ENCODE measurements around the gene TSC22D3. TPM values are rescaled to one million over a fixed set of nuclear protein-coding genes. Genes with fewer than 3 reads are reported as not detected.

Gene TSC22D3
- total RNA-seq, 1 donor from 2014 or later, result 317 TPM

- Histone ChIP-seq H3K4me3 (no peak overlapping the region), H3K36me3 (no peaks in the 10 kb centered on the region), H3K27ac (peak overlapping the region; percentile 68), H3K4me1 (peaks cover 15% of the 10 kb centered on the region), H3K27me3 (no peaks in the 10 kb centered on the region), H3K9me3 (no peaks in the 10 kb centered on the region)
- DNase-seq (no peak), ATAC-seq (no peak)
- intact Hi-C loops (cut with DNase I), result no loop called here
- TF ChIP-seq, protein P1, sequence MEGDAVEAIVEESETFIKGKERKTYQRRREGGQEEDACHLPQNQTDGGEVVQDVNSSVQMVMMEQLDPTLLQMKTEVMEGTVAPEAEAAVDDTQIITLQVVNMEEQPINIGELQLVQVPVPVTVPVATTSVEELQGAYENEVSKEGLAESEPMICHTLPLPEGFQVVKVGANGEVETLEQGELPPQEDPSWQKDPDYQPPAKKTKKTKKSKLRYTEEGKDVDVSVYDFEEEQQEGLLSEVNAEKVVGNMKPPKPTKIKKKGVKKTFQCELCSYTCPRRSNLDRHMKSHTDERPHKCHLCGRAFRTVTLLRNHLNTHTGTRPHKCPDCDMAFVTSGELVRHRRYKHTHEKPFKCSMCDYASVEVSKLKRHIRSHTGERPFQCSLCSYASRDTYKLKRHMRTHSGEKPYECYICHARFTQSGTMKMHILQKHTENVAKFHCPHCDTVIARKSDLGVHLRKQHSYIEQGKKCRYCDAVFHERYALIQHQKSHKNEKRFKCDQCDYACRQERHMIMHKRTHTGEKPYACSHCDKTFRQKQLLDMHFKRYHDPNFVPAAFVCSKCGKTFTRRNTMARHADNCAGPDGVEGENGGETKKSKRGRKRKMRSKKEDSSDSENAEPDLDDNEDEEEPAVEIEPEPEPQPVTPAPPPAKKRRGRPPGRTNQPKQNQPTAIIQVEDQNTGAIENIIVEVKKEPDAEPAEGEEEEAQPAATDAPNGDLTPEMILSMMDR (IDR thresholded peaks at IDR 0.05), result no peak
Observed at GRCh38 chrX:107748506-107748905, 27.1 kb downstream of the TSC22D3 start.

- Histone ChIP-seq H3K36me3 (no peaks in the 10 kb centered on the region), H3K4me1 (peaks cover 20% of the 10 kb centered on the region), H3K4me3 (no peak overlapping the region), H3K9me3 (no peaks in the 10 kb centered on the region), H3K27me3 (no peaks in the 10 kb centered on the region), H3K27ac (peak overlapping the region; percentile 68)
- no peak for DNase-seq
- TF ChIP-seq, protein P1 (IDR thresholded peaks at IDR 0.05), result no peak
- intact Hi-C loops (cut with DNase I), result no loop called here
- peak; percentile 85 for ATAC-seq
Observed at GRCh38 chrX:107747596-107748161, 27.9 kb downstream of the TSC22D3 start.

GRCh38 chrX:107744868-107745267, 30.7 kb downstream of the TSC22D3 start:
- ATAC-seq (no peak), DNase-seq (no peak)
- H3K9me3 ChIP-seq, result no peaks in the 10 kb centered on the region
- no peaks in the 10 kb centered on the region for H3K36me3 ChIP-seq
- intact Hi-C loops (cut with DNase I), result no loop called here
- H3K27ac ChIP-seq, result no peak overlapping the region
- TF ChIP-seq, protein P1 (IDR thresholded peaks at IDR 0.05), result no peak
- no peak overlapping the region for H3K4me3 ChIP-seq
- H3K4me1 ChIP-seq, result peaks cover 34% of the 10 kb centered on the region
- no peaks in the 10 kb centered on the region for H3K27me3 ChIP-seq

GRCh38 chrX:107743995-107744394, 31.6 kb downstream of the TSC22D3 start:
- no peak for ATAC-seq
- no peaks in the 10 kb centered on the region for H3K27me3 ChIP-seq
- peaks cover 34% of the 10 kb centered on the region for H3K4me1 ChIP-seq
- DNase-seq, result no peak
- H3K9me3 ChIP-seq, result no peaks in the 10 kb centered on the region
- TF ChIP-seq, protein P1 (IDR thresholded peaks at IDR 0.05), result no peak
- intact Hi-C loops (cut with DNase I), result no loop called here
- H3K36me3 ChIP-seq, result no peaks in the 10 kb centered on the region
- no peak overlapping the region for H3K4me3 ChIP-seq
- no peak overlapping the region for H3K27ac ChIP-seq

DNA sequence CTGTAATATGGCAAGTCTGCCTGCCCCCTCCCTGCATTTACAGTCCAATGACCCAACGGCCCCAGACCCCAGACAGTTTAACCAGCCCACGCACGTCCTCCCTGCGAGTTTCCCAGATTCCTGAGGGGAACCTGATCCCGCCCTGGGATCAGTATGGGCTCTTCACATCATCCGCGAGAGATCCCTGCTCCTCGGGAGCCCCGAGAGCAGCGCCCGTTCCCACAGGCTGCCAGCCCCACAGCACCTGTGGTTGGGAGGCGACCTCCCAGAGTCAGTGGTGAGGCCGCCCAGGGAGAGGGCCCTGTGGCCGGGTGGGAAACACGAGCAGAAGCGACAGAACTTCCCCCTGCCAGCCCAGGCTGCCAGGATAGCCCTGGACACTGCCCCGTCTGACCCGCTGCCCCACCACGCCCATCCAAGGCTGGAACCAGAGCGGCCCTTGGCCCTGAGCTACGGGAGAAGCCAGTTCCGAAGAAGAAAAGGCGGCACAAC, 32.8 kb downstream of the TSC22D3 start:
- H3K36me3 ChIP-seq, result no peaks in the 10 kb centered on the region
- ATAC-seq (no peak), DNase-seq (no peak)
- peak overlapping the region; percentile 21 for H3K4me3 ChIP-seq
- H3K27ac ChIP-seq, result peak overlapping the region; percentile 87
- peaks cover 37% of the 10 kb centered on the region for H3K4me1 ChIP-seq
- no peaks in the 10 kb centered on the region for H3K9me3 ChIP-seq
- no peaks in the 10 kb centered on the region for H3K27me3 ChIP-seq
- TF ChIP-seq, protein P1 (IDR thresholded peaks at IDR 0.05), result no peak
- intact Hi-C loops (cut with DNase I), result no loop called here

DNA sequence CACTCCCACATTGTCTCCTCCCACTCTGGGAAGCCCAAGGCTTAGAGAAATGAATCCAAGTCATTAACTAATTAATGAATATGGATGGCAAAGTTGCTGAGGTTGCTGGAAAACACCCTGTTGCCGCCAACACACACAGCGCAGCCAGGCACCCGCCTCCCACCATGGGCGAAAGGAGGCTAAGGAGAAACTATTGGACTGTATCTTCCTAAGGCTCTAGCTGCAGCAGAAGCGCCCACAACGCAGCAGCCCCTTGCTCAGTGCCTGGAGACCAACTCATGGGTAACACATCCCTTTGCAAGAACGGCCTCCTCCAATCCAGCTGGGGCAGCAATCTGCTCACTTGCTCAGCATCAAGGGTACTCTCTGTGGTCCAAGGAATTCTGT, 34.2 kb downstream of the TSC22D3 start:
- intact Hi-C loops (cut with DNase I), result no loop called here
- Histone ChIP-seq H3K9me3 (no peaks in the 10 kb centered on the region), H3K27ac (peak overlapping the region; percentile 87), H3K27me3 (no peaks in the 10 kb centered on the region), H3K4me1 (peaks cover 33% of the 10 kb centered on the region), H3K4me3 (no peak overlapping the region), H3K36me3 (no peaks in the 10 kb centered on the region)
- ATAC-seq (no peak), DNase-seq (no peak)
- TF ChIP-seq, protein P1 (IDR thresholded peaks at IDR 0.05), result no peak

All from upper lobe of right lung (tissue), 1 donor.